Choroid plexus epithelial cell (primary cell): ENCODE measurements around the gene ITGAV.

Source experiments
- DNase-seq: peaks from one replicate; pipeline ENCODE4 v3.0.0-alpha.2; 2010; ENCODE audit warnings: low read depth
- H3K4me3 ChIP-seq: 2 replicates; pipeline ENCODE4 v1.5.1; 2011; ENCODE audit warnings: low read depth, mild to moderate bottlenecking, control low read depth, low read length, moderate library complexity
- TF ChIP-seq, protein P1 (sequence below): conservative IDR thresholded peaks from 2 replicates; pipeline ENCODE4 v1.5.1; 2011; ENCODE audit warnings: low read depth, mild to moderate bottlenecking, control low read depth, inconsistent platforms, low read length, moderate library complexity

ITGAV gene

DNA sequence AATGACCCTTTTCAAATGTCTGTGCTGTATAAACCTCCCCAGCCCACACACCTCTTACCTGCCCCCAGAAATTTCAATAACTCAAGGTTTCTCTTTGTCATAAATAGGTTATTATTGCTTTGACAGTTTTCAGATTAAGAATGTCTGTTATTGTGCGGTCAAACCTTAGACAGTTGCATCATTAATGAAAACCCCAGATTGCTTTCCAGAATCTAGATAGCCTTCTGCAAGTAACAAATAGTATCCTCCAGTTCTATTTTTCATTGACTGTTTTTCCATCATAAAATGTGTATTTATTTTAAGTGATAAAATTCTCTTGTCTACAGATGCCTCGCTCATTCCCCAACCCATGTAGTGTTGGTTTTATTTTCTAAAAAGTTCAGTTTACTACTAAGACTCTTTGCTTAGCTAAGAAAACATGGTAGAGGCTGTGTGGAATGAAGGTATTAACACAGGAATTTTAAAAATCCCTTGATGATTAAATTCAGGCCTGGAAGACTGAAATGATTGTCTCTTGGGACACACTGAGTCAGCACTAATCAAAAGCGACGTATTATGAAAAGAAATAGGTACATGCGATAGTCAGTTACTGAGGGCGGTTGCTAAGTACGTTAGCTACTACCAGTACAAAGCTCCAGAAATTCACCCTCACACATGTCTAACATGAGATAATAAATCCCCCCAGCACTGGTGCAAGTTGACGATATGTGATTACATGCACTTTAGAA is 38.4 kb upstream of the ITGAV start:
- TF ChIP-seq, protein P1, sequence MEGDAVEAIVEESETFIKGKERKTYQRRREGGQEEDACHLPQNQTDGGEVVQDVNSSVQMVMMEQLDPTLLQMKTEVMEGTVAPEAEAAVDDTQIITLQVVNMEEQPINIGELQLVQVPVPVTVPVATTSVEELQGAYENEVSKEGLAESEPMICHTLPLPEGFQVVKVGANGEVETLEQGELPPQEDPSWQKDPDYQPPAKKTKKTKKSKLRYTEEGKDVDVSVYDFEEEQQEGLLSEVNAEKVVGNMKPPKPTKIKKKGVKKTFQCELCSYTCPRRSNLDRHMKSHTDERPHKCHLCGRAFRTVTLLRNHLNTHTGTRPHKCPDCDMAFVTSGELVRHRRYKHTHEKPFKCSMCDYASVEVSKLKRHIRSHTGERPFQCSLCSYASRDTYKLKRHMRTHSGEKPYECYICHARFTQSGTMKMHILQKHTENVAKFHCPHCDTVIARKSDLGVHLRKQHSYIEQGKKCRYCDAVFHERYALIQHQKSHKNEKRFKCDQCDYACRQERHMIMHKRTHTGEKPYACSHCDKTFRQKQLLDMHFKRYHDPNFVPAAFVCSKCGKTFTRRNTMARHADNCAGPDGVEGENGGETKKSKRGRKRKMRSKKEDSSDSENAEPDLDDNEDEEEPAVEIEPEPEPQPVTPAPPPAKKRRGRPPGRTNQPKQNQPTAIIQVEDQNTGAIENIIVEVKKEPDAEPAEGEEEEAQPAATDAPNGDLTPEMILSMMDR: no peak
- DNase-seq: peak; percentile 76
- no peak overlapping the region for H3K4me3 ChIP-seq

DNA sequence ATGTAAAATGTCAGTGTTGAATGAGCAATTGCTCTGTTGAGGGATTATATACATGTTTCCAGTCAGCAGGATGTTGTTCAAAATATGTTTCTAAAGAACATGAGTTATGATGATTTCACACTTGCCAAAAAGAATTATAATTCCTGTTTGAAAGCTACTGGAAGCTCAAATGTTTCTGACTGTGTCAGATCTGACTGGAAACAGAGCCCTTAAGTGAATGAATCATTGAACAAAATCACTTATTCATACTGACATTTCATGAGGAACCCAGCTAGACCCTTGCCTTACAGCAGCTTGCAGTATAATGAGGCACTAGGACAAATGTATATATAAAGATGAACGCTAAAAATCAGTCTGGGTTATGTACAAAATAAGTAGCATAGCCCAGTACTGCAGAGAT is 35.4 kb upstream of the ITGAV start:
- no peak overlapping the region for H3K4me3 ChIP-seq
- TF ChIP-seq, protein P1: no peak
- no peak for DNase-seq

DNA sequence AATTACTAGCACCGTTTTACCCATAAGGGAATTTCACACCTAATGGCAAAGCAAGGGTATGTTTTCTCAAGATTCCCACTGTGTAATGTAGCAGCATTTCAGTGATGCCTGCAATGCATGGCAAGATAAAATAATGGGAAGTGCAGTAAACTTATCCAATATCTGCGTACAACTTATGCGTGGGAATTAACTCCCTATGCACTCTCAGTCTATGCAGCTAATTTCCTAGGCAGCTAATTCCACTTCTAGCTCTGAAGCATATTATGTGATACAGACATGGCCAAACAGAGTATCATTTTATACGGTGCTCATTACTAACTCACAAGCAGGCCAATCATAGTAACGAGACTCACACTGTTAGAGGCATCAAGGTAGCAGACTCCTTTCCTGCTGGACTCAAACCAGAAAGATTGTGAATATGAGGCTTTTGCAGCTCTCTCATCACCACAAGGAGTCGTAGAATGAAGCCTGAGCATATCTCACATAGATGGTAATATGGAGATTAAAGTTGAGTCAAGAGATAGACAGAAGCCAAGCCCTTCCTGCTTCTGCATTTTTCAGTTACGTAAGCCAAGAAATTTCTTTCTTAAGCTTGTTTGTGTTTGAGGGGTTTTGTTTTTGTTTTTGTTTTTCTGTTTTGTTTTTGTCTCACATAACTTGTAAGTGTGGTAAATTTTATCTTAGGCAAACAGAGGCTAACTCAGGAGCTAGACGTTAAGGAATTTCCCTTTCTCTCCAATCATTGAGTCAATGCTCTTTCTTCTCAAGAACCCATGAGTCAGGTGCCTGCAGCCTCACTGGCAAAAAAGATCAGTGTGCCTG is 34.8 kb upstream of the ITGAV start:
- TF ChIP-seq, protein P1: peak; percentile 52
- DNase-seq: peak; percentile 51
- no peak overlapping the region for H3K4me3 ChIP-seq

DNA sequence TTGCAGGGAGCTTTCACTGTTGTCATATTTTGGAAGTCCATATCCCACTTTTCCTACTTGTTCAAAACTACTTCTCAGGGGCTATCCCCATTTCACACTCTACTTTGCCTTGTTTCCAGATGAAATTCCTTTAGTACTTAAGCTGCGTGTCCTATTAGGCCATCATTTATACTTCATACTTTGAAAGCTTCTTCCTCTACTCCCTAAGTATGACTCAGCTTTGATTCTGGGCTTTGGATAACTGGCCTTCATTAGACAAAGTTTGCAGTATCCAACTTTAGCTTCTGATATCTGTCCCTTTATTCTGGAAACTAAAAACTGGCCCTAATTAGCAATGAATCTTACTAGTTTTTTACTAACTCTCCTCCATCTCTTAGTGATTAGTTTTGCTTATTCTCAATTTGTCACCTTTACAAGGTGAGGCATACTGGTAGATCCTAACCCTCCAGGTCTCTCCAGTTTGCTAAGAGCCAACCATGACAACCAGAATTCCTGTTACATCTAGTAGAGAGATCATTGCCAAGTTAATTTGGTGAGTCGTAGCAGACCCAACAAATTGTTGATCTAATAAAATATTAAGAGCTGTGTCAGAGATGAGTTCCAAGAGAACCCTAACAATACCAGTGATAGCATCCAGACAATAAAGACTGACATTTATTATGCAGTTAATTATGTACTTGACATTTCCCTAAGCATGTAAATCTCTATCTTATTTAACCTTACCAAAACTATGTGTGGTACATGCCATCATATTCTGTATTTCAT is 31.2 kb upstream of the ITGAV start:
- H3K4me3 ChIP-seq: no peak overlapping the region
- TF ChIP-seq, protein P1: no peak
- no peak for DNase-seq

DNA sequence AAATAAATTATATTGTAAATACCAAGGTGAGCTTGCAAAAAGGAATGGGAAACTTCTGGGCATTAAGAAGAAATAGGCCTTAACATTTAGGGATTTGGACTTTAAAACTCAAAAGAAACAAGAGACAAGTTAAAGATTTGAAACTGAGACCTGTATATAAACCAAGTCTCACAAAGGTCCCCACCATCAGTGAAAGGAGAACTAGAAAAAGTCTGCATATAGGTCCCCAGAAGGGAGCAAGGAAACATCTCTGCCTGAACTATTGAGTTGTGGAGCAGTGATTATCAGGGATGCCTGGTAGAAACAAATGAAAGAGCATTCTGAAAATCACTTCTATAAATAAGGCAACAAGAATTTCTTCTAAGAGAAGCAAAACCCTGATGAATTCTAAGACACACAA is 30.5 kb upstream of the ITGAV start:
- TF ChIP-seq, protein P1: no peak
- H3K4me3 ChIP-seq: no peak overlapping the region
- no peak for DNase-seq

DNA sequence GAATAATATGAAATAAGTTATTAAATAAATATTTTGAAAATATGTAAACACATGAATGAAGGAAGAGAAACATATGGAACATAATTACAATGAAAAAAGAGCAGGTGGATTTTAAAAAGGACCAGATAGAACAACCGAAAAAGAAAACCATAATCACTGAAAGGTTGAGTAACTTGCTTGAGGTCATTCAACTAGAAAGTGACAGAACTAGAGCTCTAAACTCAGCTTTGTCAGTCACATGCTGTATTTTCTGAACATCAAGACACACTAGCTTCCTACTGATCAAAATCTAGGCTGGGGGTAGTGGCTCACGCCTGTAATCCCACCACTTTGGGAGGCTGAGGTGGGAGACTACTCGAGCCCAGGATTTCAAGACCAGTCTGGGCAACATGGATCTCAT is 30.0 kb upstream of the ITGAV start:
- no peak for DNase-seq
- H3K4me3 ChIP-seq: no peak overlapping the region
- TF ChIP-seq, protein P1: no peak
